GM19463 (cell line): Measurements from ENCODE around the gene ZNF419.

Experiments used
- ATAC-seq: cut with Tn5 transposase; IDR thresholded peaks from one replicate; pipeline ENCODE4 v1.9.1; 2021; ENCODE audit warnings: mild to moderate bottlenecking, moderate library complexity; ENCODE audit not compliant: unreplicated experiment

Gene ZNF419

GRCh38 chr19:57527136-57527881 lies 39.8 kb downstream of the ZNF419 start, which contains the start of gene ZNF549:
ZNF549 (plus strand) TSS chr19:57527356; CDS start chr19:57527574, 218 bp downstream.
- ATAC-seq = peak; percentile 99

DNA sequence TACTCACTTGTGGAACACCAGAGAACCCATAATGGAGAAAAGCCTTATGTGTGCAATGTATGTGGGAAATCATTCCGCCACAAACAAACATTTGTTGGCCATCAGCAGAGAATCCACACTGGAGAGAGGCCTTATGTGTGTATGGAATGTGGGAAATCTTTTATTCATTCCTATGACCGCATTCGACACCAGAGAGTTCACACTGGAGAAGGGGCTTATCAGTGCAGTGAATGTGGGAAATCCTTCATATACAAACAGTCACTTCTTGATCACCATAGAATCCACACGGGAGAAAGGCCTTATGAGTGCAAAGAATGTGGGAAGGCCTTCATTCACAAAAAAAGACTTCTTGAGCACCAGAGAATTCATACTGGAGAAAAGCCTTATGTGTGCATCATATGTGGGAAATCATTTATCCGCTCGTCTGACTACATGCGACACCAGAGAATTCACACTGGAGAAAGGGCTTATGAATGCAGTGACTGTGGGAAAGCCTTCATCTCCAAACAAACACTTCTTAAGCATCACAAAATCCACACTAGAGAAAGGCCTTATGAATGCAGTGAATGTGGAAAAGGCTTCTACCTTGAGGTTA lies 50.5 kb downstream of the ZNF419 start:
- ATAC-seq = no peak
